HCT116 (cell line): ENCODE results near the gene MTHFR. TPM values are rescaled to one million over a fixed set of nuclear protein-coding genes. Genes with fewer than 3 reads are reported as not detected.
A peak's percentile ranks its signal among the peaks of the same experiment; 100 is the strongest.

Experiments
- ATAC-seq: fragments of 200-7000 bp; cut with Tn5 transposase; 2 replicates; pipeline ENCODE4 v1.9.1; 2020; ENCODE audit warnings: mild to moderate bottlenecking, moderate library complexity
- BruUV-seq: library from RNA; stranded (reverse); fragments of 400-500 nt; replicated peaks from 2 replicates; lab custom pipeline; 2021; lab: Mats Ljungman, UMichigan
- CTCF ChIA-PET: fragments of 300-600 bp; sonication (Branson Sonifier 250); formaldehyde crosslinking; loops from one replicate; lab custom pipeline; 2021; ENCODE audit warnings: antibody characterized with exemption; lab: Charles Lee
- POLR2A ChIA-PET: fragments of 300-600, 350-600 bp; sonication (Branson Sonifier 250); formaldehyde crosslinking; loops from one replicate; lab custom pipeline; 2021; ENCODE audit warnings: antibody characterized with exemption; lab: Charles Lee
- RAD21 ChIA-PET, 2 experiments: fragments of 300-600 bp; sonication (Branson Sonifier 250); formaldehyde crosslinking; loops; one replicate each; lab custom pipeline; 2023; ENCODE audit warnings: low total read pairs in 2 of 2; ENCODE audit not compliant: uncharacterized antibody in 2 of 2, unreplicated experiment in 2 of 2, low non-redundant PET in 1 of 2; lab: Charles Lee
- DNase-seq: peaks from one replicate; pipeline ENCODE4 v3.0.0-alpha.2; 2010; ENCODE audit warnings: low read depth, low spot score
- H2AFZ ChIP-seq: fragments of 200-600 bp; shearing (Covaris generic), sonication (generic); 2 replicates; pipeline ENCODE4 v1.6.1; 2017; ENCODE audit warnings: low read depth, mixed run types, mixed read lengths, antibody characterized with exemption, low read length; ENCODE audit not compliant: poor library complexity, severe bottlenecking
- H3K27ac ChIP-seq: 2 replicates; pipeline ENCODE4 v1.5.1; 2012; ENCODE audit warnings: low read depth, low read length
- H3K27me3 ChIP-seq: fragments of 200-600 bp; sonication (generic); 2 replicates; pipeline ENCODE4 v1.6.1; 2016; ENCODE audit warnings: mixed run types, low read length, mixed read lengths; ENCODE audit not compliant: insufficient read depth
- H3K36me3 ChIP-seq, 2 experiments: fragments of 200-500 bp in 1 of 2; fragments of 200-600 bp in 1 of 2; sonication (Bioruptor generic) in 1 of 2; sonication (generic) in 1 of 2; 2 replicates each; pipeline versions ENCODE4 v1.5.1 to v1.6.1; 2014 to 2016; ENCODE audit warnings: low read length in 2 of 2, inconsistent platforms in 1 of 2, mixed read lengths in 1 of 2, mixed run types in 1 of 2; ENCODE audit not compliant: insufficient read depth in 2 of 2, control insufficient read depth in 1 of 2
- H3K4me1 ChIP-seq, 2 experiments: fragments of 200-600 bp in 1 of 2; sonication (generic) in 1 of 2; 2 replicates each; pipeline versions ENCODE4 v1.5.1 to v1.6.1; 2012 to 2017; ENCODE audit warnings: low read length in 2 of 2, inconsistent platforms in 1 of 2, mild to moderate bottlenecking in 1 of 2, mixed read lengths in 1 of 2, mixed run types in 1 of 2, moderate library complexity in 1 of 2; ENCODE audit not compliant: insufficient read depth in 2 of 2, control insufficient read depth in 1 of 2
- H3K4me2 ChIP-seq: fragments of 200-600 bp; sonication (generic); 2 replicates; pipeline ENCODE4 v1.6.1; 2017; ENCODE audit warnings: mixed run types, low read length, mixed read lengths
- H3K4me3 ChIP-seq, 2 experiments: fragments of 200-600 bp in 1 of 2; sonication (generic) in 1 of 2; replicated peaks in 1 of 2; 2 replicates each; pipeline ENCODE4 v1.5.1; 2011 to 2016; ENCODE audit warnings: low read length in 2 of 2, control low read depth in 1 of 2, low read depth in 1 of 2, mild to moderate bottlenecking in 1 of 2, mixed read lengths in 1 of 2, mixed run types in 1 of 2
- H3K79me2 ChIP-seq: fragments of 200-600 bp; sonication (generic); 2 replicates; pipeline ENCODE4 v1.6.1; 2017; ENCODE audit warnings: mild to moderate bottlenecking, mixed run types, low read length, moderate library complexity, mixed read lengths; ENCODE audit not compliant: insufficient read depth
- H3K9ac ChIP-seq: fragments of 200-600 bp; sonication (generic); 2 replicates; pipeline ENCODE4 v1.6.1; 2016; ENCODE audit warnings: low read length, mixed read lengths
- H3K9me2 ChIP-seq: fragments of 200-600 bp; sonication (generic), shearing (Covaris generic); 2 replicates; pipeline ENCODE4 v1.6.1; 2017; ENCODE audit warnings: mixed run types, mild to moderate bottlenecking, moderate library complexity; ENCODE audit not compliant: insufficient read depth
- H3K9me3 ChIP-seq, 2 experiments: fragments of 200-500 bp in 1 of 2; fragments of 200-600 bp in 1 of 2; sonication (Bioruptor generic) in 1 of 2; sonication (generic) in 1 of 2; 2 replicates each; pipeline ENCODE4 v1.6.1; 2014 to 2017; ENCODE audit warnings: low read length in 2 of 2, mixed read lengths in 2 of 2, inconsistent platforms in 1 of 2, low read depth in 1 of 2, mild to moderate bottlenecking in 1 of 2, mixed run types in 1 of 2, moderate library complexity in 1 of 2; ENCODE audit not compliant: control insufficient read depth in 1 of 2, insufficient read depth in 1 of 2
- H4K20me1 ChIP-seq: fragments of 200-600 bp; sonication (generic), shearing (Covaris generic); 2 replicates; pipeline ENCODE4 v1.6.1; 2017; ENCODE audit warnings: mixed run types, mild to moderate bottlenecking, moderate library complexity; ENCODE audit not compliant: insufficient read depth
- EZH2 ChIP-seq: fragments of 200-600 bp; sonication (generic); IDR thresholded peaks from 2 replicates; pipeline ENCODE4 v1.6.1; 2017; ENCODE audit warnings: antibody characterized with exemption, mixed run types
- EZH2phosphoT487 ChIP-seq: fragments of 200-600 bp; IDR thresholded peaks from 2 replicates; pipeline ENCODE4 v1.6.1; 2018; ENCODE audit warnings: antibody characterized with exemption, borderline replicate concordance
- FOSL1 ChIP-seq: IDR thresholded peaks from 2 replicates; pipeline ENCODE4 v1.6.1; 2012; ENCODE audit warnings: low read depth
- JUND ChIP-seq: IDR thresholded peaks from 2 replicates; pipeline ENCODE4 v1.6.1; 2012
- RAD21 ChIP-seq: IDR thresholded peaks from 2 replicates; pipeline ENCODE4 v1.6.1; 2012; ENCODE audit warnings: low read depth, mild to moderate bottlenecking
- TCF7L2 ChIP-seq: IDR thresholded peaks from 2 replicates; pipeline ENCODE4 v1.7.0; 2011; ENCODE audit warnings: borderline replicate concordance, inconsistent platforms; ENCODE audit not compliant: insufficient read depth, insufficient read length; ENCODE audit errors: extremely low read depth
- intact Hi-C: fragments of 100-400 bp; cut with micrococcal nuclease; formaldehyde crosslinking; loops from 2 replicates; pipeline ENCODE4 v1.10.0; 2022
- total RNA-seq: library from RNA; stranded (reverse); gene quantifications from one replicate; pipeline ENCODE4 v1.2.1, GENCODE V29; 2021; ENCODE audit not compliant: unreplicated experiment
- TF ChIP-seq, protein P1 (sequence below): IDR thresholded peaks from 2 replicates; pipeline ENCODE4 v1.6.1; 2011; ENCODE audit warnings: mild to moderate bottlenecking, low read length, moderate library complexity; ENCODE audit not compliant: insufficient replicate concordance; ENCODE audit errors: extremely low read depth

Gene MTHFR
- total RNA-seq, 1 experiment from 2014 or later: 20.9 TPM

DNA sequence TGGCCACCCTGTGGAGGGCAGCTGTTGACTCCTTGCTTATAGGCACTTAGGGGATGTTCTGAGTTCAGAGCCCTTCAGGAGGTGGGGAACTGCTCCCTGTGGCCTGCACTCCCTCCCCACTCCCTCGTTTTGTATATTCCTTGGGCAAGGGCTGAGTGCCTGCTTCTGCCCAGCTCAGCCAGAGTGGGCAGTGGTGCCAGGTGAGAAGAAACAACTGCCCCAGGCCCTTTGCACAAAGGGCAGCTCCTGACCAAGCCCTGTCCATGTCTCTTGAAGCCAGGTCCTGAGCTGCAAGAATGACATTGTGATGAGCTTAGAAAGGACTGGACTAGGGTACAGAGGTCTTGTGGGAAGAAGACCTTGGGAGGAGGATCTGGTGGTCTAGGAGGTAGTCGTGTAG, 67.7 kb downstream of the MTHFR start:
- Histone ChIP-seq H3K4me3 (no peak overlapping the region), H2AFZ (no peak overlapping the region), H3K27ac (no peak overlapping the region), H4K20me1 (no peaks in the 10 kb centered on the region), H3K36me3 (no peaks in the 10 kb centered on the region), H3K9ac (no peak overlapping the region), H3K79me2 (peaks cover 11% of the 10 kb centered on the region), H3K4me2 (peak overlapping the region; percentile 93; the same call in 1 of the 2 replicates), H3K4me1 (peaks cover 14 to 23% of the 10 kb centered on the region in 2 experiments), H3K9me2 (no peaks in the 10 kb centered on the region), H3K9me3 (no peaks in the 10 kb centered on the region), H3K27me3 (no peaks in the 10 kb centered on the region)
- BruUV-seq: no TSS peak
- intact Hi-C loops: no loop called here
- ChIA-PET POLR2A (no interaction called here), RAD21 (no interaction called here), CTCF (interaction anchor here (0.6 kb wide), 1 partner anchor 65 kb away, joined by 3 read pairs; no protein-coding TSS in a partner anchor)
- TF ChIP-seq EZH2 (no peak), JUND (no peak), EZH2phosphoT487 (no peak), FOSL1 (no peak), TCF7L2 (no peak), RAD21 (no peak)
- TF ChIP-seq, protein P1, sequence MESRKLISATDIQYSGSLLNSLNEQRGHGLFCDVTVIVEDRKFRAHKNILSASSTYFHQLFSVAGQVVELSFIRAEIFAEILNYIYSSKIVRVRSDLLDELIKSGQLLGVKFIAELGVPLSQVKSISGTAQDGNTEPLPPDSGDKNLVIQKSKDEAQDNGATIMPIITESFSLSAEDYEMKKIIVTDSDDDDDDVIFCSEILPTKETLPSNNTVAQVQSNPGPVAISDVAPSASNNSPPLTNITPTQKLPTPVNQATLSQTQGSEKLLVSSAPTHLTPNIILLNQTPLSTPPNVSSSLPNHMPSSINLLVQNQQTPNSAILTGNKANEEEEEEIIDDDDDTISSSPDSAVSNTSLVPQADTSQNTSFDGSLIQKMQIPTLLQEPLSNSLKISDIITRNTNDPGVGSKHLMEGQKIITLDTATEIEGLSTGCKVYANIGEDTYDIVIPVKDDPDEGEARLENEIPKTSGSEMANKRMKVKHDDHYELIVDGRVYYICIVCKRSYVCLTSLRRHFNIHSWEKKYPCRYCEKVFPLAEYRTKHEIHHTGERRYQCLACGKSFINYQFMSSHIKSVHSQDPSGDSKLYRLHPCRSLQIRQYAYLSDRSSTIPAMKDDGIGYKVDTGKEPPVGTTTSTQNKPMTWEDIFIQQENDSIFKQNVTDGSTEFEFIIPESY: no peak
- no peak for ATAC-seq
- no peak for DNase-seq
